A549 (cell line): ENCODE data around the gene TFCP2L1. TPM values are rescaled to one million over a fixed set of nuclear protein-coding genes. Genes with fewer than 3 reads are reported as not detected.
A peak's percentile ranks its signal among the peaks of the same experiment; 100 is the strongest.

ENCODE experiments used
- ATAC-seq, 2 experiments: fragments of 200-7000 bp in 1 of 2; fragments of >200 bp in 1 of 2; cut with Nextera tagmentation in 1 of 2; cut with Tn5 transposase in 1 of 2; 3 replicates each; pipeline versions ENCODE4 v1.8.0 to v1.9.1; 2018 to 2020; ENCODE audit warnings: mild to moderate bottlenecking in 1 of 2, moderate library complexity in 1 of 2
- CTCF ChIA-PET: fragments of 300-600 bp; sonication (Branson Sonifier 250); formaldehyde crosslinking; extraction: SDS; loops from one replicate; lab custom pipeline; 2021; ENCODE audit warnings: antibody characterized with exemption, inconsistent platforms; lab: Yijun Ruan, JAX
- POLR2A ChIA-PET: fragments of 350-600 bp; formaldehyde crosslinking; extraction: SDS; loops from one replicate; lab custom pipeline; 2021; ENCODE audit warnings: antibody characterized with exemption, inconsistent platforms; lab: Yijun Ruan, JAX
- DNase-seq, 2 experiments: peaks; one replicate each; pipeline versions ENCODE4 v3.0.0 to v3.0.0-alpha.2; 2011 to 2016; ENCODE audit warnings: low read depth in 1 of 2, low spot score in 1 of 2
- FAIRE-seq: peaks from 2 replicates; lab custom pipeline; 2011; peaks lifted over from hg19 to GRCh38; lab: Jason Lieb, UNC
- H3K27ac ChIP-seq, 2 experiments: fragments of >200 bp; sonication (Bioruptor Twin); formaldehyde crosslinking; 3 replicates each; pipeline ENCODE4 v1.5.1; 2016 to 2017
- H3K4me1 ChIP-seq: fragments of >200 bp; sonication (Bioruptor Twin); formaldehyde crosslinking; 3 replicates; pipeline ENCODE4 v1.6.1; 2016
- H3K4me2 ChIP-seq: fragments of >200 bp; sonication (Bioruptor Twin); formaldehyde crosslinking; 3 replicates; pipeline ENCODE4 v1.6.1; 2016
- H3K4me3 ChIP-seq: fragments of >200 bp; sonication (Bioruptor Twin); formaldehyde crosslinking; 3 replicates; pipeline ENCODE4 v1.5.1; 2016
- H3K9me3 ChIP-seq: fragments of >200 bp; sonication (Bioruptor Twin); formaldehyde crosslinking; 3 replicates; pipeline ENCODE4 v1.6.1; 2016
- MAFK ChIP-seq: fragments of 450-650 bp; IDR thresholded peaks from 2 replicates; pipeline ENCODE4 v1.6.1; 2014; ENCODE audit not compliant: partially characterized antibody
- ZFP36 ChIP-seq: fragments of 450-650 bp; IDR thresholded peaks from 2 replicates; pipeline ENCODE4 v1.6.1; 2014; ENCODE audit warnings: borderline replicate concordance; ENCODE audit not compliant: partially characterized antibody
- WGBS: methylation state at CpG from one replicate; pipeline ENCODE4 v1.1.6; 2017; ENCODE audit errors: missing lambda C conversion rate; 5-methylcytosine and 5-hydroxymethylcytosine counted together
- polyA plus RNA-seq, 4 experiments: library from polyadenylated mRNA; depleted of rRNA in 3 of 4; stranded (reverse); fragments of >200 nt; fragmentation: RNase III in 1 of 4; extraction: RNeasy Plus Mini Kit Qiagen cat#74134 plus additional on column Dnase treatment in 1 of 4; gene quantifications; 2 replicates in 3 of 4; 3 replicates in 1 of 4; pipeline ENCODE4 v1.2.3, GENCODE V29; 2011 to 2017

Gene TFCP2L1
- polyA plus RNA-seq, 2 of the 4 experiments (the other 2 are of a cell fraction) = 1.3 to 3.1 TPM

GRCh38 chr2:121167411-121167810 is 117.6 kb downstream of the TFCP2L1 start:
- POLR2A ChIA-PET = no interaction called here
- H3K9me3 ChIP-seq = peaks cover 23% of the 10 kb centered on the region
- CTCF ChIA-PET = interaction anchor here (2.1 kb wide), 1 partner anchor 72 kb away, joined by 6 read pairs; no protein-coding TSS in a partner anchor
- H3K4me3 ChIP-seq = no peak overlapping the region
- FAIRE-seq (no peak), ATAC-seq (no peak), DNase-seq (no peak)
- H3K27ac ChIP-seq = no peak overlapping the region
- 28% methylated on average over 4 of the region's 4 CpGs for WGBS
- H3K4me1 ChIP-seq = no peaks in the 10 kb centered on the region
- no peak for TF ChIP-seq ZFP36
- peak; percentile 24 for TF ChIP-seq MAFK
- H3K4me2 ChIP-seq = no peak overlapping the region

Other genes starting within 250 kb of the TFCP2L1 start
- gene RNU4ATAC, start 245.7 kb upstream of the TFCP2L1 start, polyA plus RNA-seq (2011; rRNA removed) = not detected in 2 replicates
- not detected in 3 replicates for gene RNU4ATAC, start 245.7 kb upstream of the TFCP2L1 start, polyA plus RNA-seq (2017; fragmentation: RNase III; extraction: RNeasy Plus Mini Kit Qiagen cat#74134 plus additional on column Dnase treatment)